Measurements from ENCODE around the gene ANKRD50. TPM values are rescaled to one million over a fixed set of nuclear protein-coding genes. Genes with fewer than 3 reads are reported as not detected.

The ANKRD50 gene
- total RNA-seq, 3 donors from 2014 or later = 14.6 to 35.0 (median 19.3) TPM

DNA sequence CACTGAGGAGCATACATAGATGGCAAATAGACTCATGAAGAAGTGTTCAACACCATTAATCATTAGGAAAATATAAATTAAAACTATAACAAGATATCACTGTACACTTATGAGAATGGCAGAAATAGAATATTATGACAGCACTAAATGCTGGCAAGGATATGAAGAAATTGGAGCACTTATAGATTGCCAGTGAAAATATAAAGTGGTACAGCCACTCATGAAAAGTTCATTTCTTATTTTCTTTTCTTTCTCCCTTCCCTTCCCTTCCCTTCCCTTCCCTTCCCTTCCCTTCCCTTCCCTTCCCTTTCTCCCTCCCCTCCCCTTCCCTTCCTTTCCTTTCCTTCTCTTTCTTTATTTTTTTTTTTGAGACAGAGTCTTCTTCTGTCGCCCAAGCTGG lies 53.7 kb downstream of the ANKRD50 start:
- Histone ChIP-seq H3K27ac (no peak overlapping the region), H3K27me3 (no peaks in the 10 kb centered on the region), H3K9me3 (no peaks in the 10 kb centered on the region), H3K36me3 (no peaks in the 10 kb centered on the region), H3K4me3 (no peak overlapping the region), H3K4me1 (no peaks in the 10 kb centered on the region)
- no peak for DNase-seq (ENCODE audit: low spot score in 2 of 2)
- TF ChIP-seq POLR2A (IDR thresholded peaks at IDR 0.05) (no peak), POLR2AphosphoS5 (IDR thresholded peaks at IDR 0.05) (no peak)
- TF ChIP-seq, protein P1, sequence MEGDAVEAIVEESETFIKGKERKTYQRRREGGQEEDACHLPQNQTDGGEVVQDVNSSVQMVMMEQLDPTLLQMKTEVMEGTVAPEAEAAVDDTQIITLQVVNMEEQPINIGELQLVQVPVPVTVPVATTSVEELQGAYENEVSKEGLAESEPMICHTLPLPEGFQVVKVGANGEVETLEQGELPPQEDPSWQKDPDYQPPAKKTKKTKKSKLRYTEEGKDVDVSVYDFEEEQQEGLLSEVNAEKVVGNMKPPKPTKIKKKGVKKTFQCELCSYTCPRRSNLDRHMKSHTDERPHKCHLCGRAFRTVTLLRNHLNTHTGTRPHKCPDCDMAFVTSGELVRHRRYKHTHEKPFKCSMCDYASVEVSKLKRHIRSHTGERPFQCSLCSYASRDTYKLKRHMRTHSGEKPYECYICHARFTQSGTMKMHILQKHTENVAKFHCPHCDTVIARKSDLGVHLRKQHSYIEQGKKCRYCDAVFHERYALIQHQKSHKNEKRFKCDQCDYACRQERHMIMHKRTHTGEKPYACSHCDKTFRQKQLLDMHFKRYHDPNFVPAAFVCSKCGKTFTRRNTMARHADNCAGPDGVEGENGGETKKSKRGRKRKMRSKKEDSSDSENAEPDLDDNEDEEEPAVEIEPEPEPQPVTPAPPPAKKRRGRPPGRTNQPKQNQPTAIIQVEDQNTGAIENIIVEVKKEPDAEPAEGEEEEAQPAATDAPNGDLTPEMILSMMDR (IDR thresholded peaks at IDR 0.05) = no peak
- intact Hi-C loops (cut with DNase I; ENCODE audit: low total_unique reads) = no loop called here

DNA sequence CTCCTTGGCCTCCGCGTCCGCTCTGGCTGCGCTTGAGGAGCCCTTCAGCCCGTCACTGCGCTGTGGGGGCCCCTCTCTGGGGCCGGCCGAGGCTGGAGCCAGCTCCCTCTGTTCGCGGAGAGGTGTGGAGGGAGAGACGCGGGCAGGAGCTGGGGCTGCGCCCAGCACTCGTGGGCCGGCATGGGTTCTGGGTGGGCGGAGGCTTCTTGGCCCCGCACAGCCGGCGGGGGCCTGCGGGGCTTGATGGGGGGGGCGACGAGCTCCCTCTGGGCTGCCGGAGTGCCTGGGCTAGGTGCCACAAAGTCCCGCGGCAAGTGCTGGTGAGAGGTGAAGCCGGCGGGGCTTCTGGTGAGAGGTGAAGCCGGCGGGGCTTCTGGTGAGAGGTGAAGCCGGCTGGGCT lies 61.9 kb downstream of the ANKRD50 start:
- no peak overlapping the region for H3K4me3 ChIP-seq
- H3K4me1 ChIP-seq = no peaks in the 10 kb centered on the region
- H3K27ac ChIP-seq = no peak overlapping the region
- H3K9me3 ChIP-seq = no peaks in the 10 kb centered on the region
- intact Hi-C loops (cut with DNase I; ENCODE audit: low total_unique reads) = no loop called here
- TF ChIP-seq, protein P1 (IDR thresholded peaks at IDR 0.05) = no peak
- no peak for TF ChIP-seq POLR2AphosphoS5 (IDR thresholded peaks at IDR 0.05)
- no peak for TF ChIP-seq POLR2A (IDR thresholded peaks at IDR 0.05)
- H3K36me3 ChIP-seq = no peaks in the 10 kb centered on the region
- DNase-seq (ENCODE audit: low spot score in 2 of 2) = no peak
- no peaks in the 10 kb centered on the region for H3K27me3 ChIP-seq

DNA sequence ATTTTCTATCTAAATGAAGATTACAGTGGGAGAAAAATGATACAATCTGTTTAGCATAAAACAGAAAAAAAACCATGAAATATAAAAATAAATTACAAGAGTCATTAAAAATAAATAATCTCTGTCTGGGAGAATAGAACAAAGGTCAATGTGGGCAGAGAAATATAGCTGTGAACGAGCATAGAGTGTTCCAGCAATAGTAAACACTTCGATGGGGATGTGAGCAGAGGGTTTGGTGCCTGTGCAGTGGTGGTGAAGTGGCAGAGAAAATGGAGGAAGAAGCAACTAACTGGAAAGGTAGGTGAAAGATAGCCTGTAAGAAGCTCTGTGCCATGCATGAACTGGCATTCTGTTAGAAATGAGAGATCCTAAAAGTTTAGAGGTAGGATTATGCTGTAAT lies 64.9 kb downstream of the ANKRD50 start:
- TF ChIP-seq POLR2A (IDR thresholded peaks at IDR 0.05) (no peak), POLR2AphosphoS5 (IDR thresholded peaks at IDR 0.05) (no peak)
- TF ChIP-seq, protein P1 (IDR thresholded peaks at IDR 0.05) = no peak
- intact Hi-C loops (cut with DNase I; ENCODE audit: low total_unique reads) = no loop called here
- no peak for DNase-seq (ENCODE audit: low spot score in 2 of 2)

GRCh38 chr4:124644621-124645020 lies 67.9 kb downstream of the ANKRD50 start:
- intact Hi-C loops (cut with DNase I; ENCODE audit: low total_unique reads) = no loop called here
- H3K27ac ChIP-seq = no peak overlapping the region
- no peak overlapping the region for H3K4me3 ChIP-seq
- H3K27me3 ChIP-seq = no peaks in the 10 kb centered on the region
- H3K36me3 ChIP-seq = no peaks in the 10 kb centered on the region
- H3K9me3 ChIP-seq = no peaks in the 10 kb centered on the region
- DNase-seq (ENCODE audit: low spot score in 2 of 2) = no peak
- TF ChIP-seq POLR2AphosphoS5 (IDR thresholded peaks at IDR 0.05) (no peak), POLR2A (IDR thresholded peaks at IDR 0.05) (no peak)
- TF ChIP-seq, protein P1 (IDR thresholded peaks at IDR 0.05) = no peak
- no peaks in the 10 kb centered on the region for H3K4me1 ChIP-seq

More for the DNA sequence above, 64.9 kb downstream of the ANKRD50 start:
- H3K4me1 ChIP-seq = no peaks in the 10 kb centered on the region
- H3K4me3 ChIP-seq = no peak overlapping the region
- no peaks in the 10 kb centered on the region for H3K36me3 ChIP-seq
- H3K9me3 ChIP-seq = no peaks in the 10 kb centered on the region
- no peak overlapping the region for H3K27ac ChIP-seq
- no peaks in the 10 kb centered on the region for H3K27me3 ChIP-seq

- Histone ChIP-seq H3K27ac (no peak overlapping the region), H3K9me3 (no peaks in the 10 kb centered on the region), H3K36me3 (no peaks in the 10 kb centered on the region), H3K4me1 (no peaks in the 10 kb centered on the region), H3K4me3 (no peak overlapping the region), H3K27me3 (no peaks in the 10 kb centered on the region)
- no peak for DNase-seq (ENCODE audit: low spot score in 2 of 2)
- intact Hi-C loops (cut with DNase I; ENCODE audit: low total_unique reads) = no loop called here
- TF ChIP-seq, protein P1 (IDR thresholded peaks at IDR 0.05) = no peak
- no peak for TF ChIP-seq POLR2AphosphoS5 (IDR thresholded peaks at IDR 0.05)
- no peak for TF ChIP-seq POLR2A (IDR thresholded peaks at IDR 0.05)
These were observed 69.7 kb downstream of the ANKRD50 start for GRCh38 chr4:124642846-124643245.
